K562 (cell line): Measurements from ENCODE around the gene MRPL3. TPM values are rescaled to one million over a fixed set of nuclear protein-coding genes. Genes with fewer than 3 reads are reported as not detected.
A peak's percentile ranks its signal among the peaks of the same experiment; 100 is the strongest.

ENCODE experiments used
- CREM ChIP-seq: IDR thresholded peaks from 2 replicates; pipeline ENCODE4 v1.6.1; 2014; ENCODE audit warnings: antibody characterized with exemption, low read depth
- FOXK1 ChIP-seq: sonication (generic); formaldehyde crosslinking; IDR thresholded peaks from 2 replicates; pipeline ENCODE4 v1.8.0; 2022; ENCODE audit warnings: missing genetic modification reagents, mild to moderate bottlenecking, borderline replicate concordance
- HMGXB4 ChIP-seq: sonication (generic); formaldehyde crosslinking; IDR thresholded peaks from 2 replicates; pipeline ENCODE4 v1.8.1; 2023; ENCODE audit warnings: mild to moderate bottlenecking, missing genetic modification reagents
- KDM2B ChIP-seq: fragments of 250-450 bp; sonication (Bioruptor Pico); IDR thresholded peaks from 2 replicates; pipeline ENCODE4 v1.8.0; 2021; ENCODE audit warnings: mild to moderate bottlenecking, moderate library complexity
- NELFE ChIP-seq: IDR thresholded peaks from 2 replicates; pipeline ENCODE4 v1.6.1; 2011; ENCODE audit warnings: mild to moderate bottlenecking; ENCODE audit not compliant: insufficient read depth, insufficient read length
- NFIX ChIP-seq: fragments of 250-450 bp; sonication (Bioruptor Pico); IDR thresholded peaks from 2 replicates; pipeline ENCODE4 v1.4.0; 2020; ENCODE audit warnings: low read depth, mild to moderate bottlenecking, moderate library complexity
- PCBP2 ChIP-seq: fragments of 200-400 bp; formaldehyde crosslinking; IDR thresholded peaks from 2 replicates; pipeline ENCODE4 v1.6.1; 2018; ENCODE audit warnings: low read length, low read depth, mild to moderate bottlenecking, moderate library complexity; ENCODE audit not compliant: poor library complexity, severe bottlenecking
- TBP ChIP-seq: optimal IDR thresholded peaks from 2 replicates; pipeline ENCODE3; 2011; ENCODE audit warnings: low read depth, low read length, improper control_type of control experiment
- TCF7L2 ChIP-seq: fragments of 150-350 bp; IDR thresholded peaks from 2 replicates; pipeline ENCODE4 v1.6.1; 2016; ENCODE audit warnings: low read depth, mild to moderate bottlenecking, low read length, moderate library complexity
- YY1 ChIP-seq, 3 experiments: IDR thresholded peaks; 2 replicates each; pipeline ENCODE4 v1.6.1; 2011; ENCODE audit warnings: low read length in 2 of 3, mild to moderate bottlenecking in 2 of 3, moderate library complexity in 2 of 3, borderline replicate concordance in 1 of 3, control low read depth in 1 of 3, low read depth in 1 of 3; ENCODE audit not compliant: insufficient read depth in 3 of 3, insufficient replicate concordance in 2 of 3, control insufficient read depth in 1 of 3, insufficient read length in 1 of 3; ENCODE audit errors: extremely low read depth in 1 of 3
- polyA plus RNA-seq, 8 experiments: library from polyadenylated mRNA; depleted of rRNA in 4 of 8; stranded (reverse) in 5 of 8; unstranded in 3 of 8; fragments of >200 nt; fragmentation: Nextera tagmentation in 2 of 8; fragmentation: Illumina TruSeq in 1 of 8; extraction: Ambion mirVana in 2 of 8; extraction: Trizol in 1 of 8; gene quantifications; 2 replicates each; pipeline versions ENCODE4 v1.2.1 to v1.2.3, GENCODE V29; 2011 to 2014; ENCODE audit warnings: inconsistent platforms in 1 of 8, missing spikeins in 1 of 8
- total RNA-seq, 7 experiments: library from RNA; depleted of rRNA in 6 of 7; stranded (reverse); fragments of >200 nt in 6 of 7; fragmentation: Illumina TruSeq in 2 of 7; extraction: Trizol in 2 of 7; gene quantifications; 2 replicates each; pipeline versions ENCODE4 v1.2.1 to v1.2.3, GENCODE V29; 2011 to 2021; ENCODE audit warnings: low replicate concordance in 1 of 7
- TF ChIP-seq, protein P1 (sequence below): fragments of 450-650 bp; IDR thresholded peaks from 2 replicates; pipeline ENCODE4 v1.6.1; 2017; ENCODE audit warnings: antibody characterized with exemption, mild to moderate bottlenecking
- TF ChIP-seq, protein P2 (sequence below): fragments of 250-450 bp; sonication (Bioruptor Pico); IDR thresholded peaks from 2 replicates; pipeline ENCODE4 v1.4.0; 2020; ENCODE audit warnings: mild to moderate bottlenecking, moderate library complexity, borderline replicate concordance
- TF ChIP-seq, protein P3 (sequence below): fragments of 250-450 bp; sonication (Bioruptor Pico); IDR thresholded peaks from 2 replicates; pipeline ENCODE4 v1.5.0; 2021; ENCODE audit warnings: mild to moderate bottlenecking, borderline replicate concordance

The MRPL3 gene
- total and polyA plus RNA-seq, 9 of the 15 experiments (the other 6 are each of a cell fraction or from before 2014, with no cell fraction given): 81.7 to 340 (median 190) TPM

- TF ChIP-seq NELFE (no peak), NFIX (CRISPR knock-in tag) (no peak), CREM (peak; percentile 81), YY1 (IDR thresholded peaks at IDR 0.05; ENCODE audit: borderline replicate concordance in 1 of 3, control insufficient read depth in 1 of 3, extremely low read depth in 1 of 3, insufficient read depth in 3 of 3, insufficient read length in 1 of 3, insufficient replicate concordance in 2 of 3, low read depth in 1 of 3, low read length in 2 of 3) (peak; percentile 76 to 97 (median 95)), HMGXB4 (CRISPR knock-in tag) (peak; percentile 69; the same call in 1 of the 2 replicates), FOXK1 (CRISPR knock-in tag) (0 out of 2 replicates have a peak, but pooled peaks have one; percentile 37), TBP (peak; percentile 84), PCBP2 (no peak), KDM2B (CRISPR knock-in tag) (no peak), TCF7L2 (no peak)
- TF ChIP-seq, protein P1, sequence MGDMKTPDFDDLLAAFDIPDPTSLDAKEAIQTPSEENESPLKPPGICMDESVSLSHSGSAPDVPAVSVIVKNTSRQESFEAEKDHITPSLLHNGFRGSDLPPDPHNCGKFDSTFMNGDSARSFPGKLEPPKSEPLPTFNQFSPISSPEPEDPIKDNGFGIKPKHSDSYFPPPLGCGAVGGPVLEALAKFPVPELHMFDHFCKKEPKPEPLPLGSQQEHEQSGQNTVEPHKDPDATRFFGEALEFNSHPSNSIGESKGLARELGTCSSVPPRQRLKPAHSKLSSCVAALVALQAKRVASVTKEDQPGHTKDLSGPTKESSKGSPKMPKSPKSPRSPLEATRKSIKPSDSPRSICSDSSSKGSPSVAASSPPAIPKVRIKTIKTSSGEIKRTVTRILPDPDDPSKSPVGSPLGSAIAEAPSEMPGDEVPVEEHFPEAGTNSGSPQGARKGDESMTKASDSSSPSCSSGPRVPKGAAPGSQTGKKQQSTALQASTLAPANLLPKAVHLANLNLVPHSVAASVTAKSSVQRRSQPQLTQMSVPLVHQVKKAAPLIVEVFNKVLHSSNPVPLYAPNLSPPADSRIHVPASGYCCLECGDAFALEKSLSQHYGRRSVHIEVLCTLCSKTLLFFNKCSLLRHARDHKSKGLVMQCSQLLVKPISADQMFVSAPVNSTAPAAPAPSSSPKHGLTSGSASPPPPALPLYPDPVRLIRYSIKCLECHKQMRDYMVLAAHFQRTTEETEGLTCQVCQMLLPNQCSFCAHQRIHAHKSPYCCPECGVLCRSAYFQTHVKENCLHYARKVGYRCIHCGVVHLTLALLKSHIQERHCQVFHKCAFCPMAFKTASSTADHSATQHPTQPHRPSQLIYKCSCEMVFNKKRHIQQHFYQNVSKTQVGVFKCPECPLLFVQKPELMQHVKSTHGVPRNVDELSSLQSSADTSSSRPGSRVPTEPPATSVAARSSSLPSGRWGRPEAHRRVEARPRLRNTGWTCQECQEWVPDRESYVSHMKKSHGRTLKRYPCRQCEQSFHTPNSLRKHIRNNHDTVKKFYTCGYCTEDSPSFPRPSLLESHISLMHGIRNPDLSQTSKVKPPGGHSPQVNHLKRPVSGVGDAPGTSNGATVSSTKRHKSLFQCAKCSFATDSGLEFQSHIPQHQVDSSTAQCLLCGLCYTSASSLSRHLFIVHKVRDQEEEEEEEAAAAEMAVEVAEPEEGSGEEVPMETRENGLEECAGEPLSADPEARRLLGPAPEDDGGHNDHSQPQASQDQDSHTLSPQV: no peak
- TF ChIP-seq, protein P2, sequence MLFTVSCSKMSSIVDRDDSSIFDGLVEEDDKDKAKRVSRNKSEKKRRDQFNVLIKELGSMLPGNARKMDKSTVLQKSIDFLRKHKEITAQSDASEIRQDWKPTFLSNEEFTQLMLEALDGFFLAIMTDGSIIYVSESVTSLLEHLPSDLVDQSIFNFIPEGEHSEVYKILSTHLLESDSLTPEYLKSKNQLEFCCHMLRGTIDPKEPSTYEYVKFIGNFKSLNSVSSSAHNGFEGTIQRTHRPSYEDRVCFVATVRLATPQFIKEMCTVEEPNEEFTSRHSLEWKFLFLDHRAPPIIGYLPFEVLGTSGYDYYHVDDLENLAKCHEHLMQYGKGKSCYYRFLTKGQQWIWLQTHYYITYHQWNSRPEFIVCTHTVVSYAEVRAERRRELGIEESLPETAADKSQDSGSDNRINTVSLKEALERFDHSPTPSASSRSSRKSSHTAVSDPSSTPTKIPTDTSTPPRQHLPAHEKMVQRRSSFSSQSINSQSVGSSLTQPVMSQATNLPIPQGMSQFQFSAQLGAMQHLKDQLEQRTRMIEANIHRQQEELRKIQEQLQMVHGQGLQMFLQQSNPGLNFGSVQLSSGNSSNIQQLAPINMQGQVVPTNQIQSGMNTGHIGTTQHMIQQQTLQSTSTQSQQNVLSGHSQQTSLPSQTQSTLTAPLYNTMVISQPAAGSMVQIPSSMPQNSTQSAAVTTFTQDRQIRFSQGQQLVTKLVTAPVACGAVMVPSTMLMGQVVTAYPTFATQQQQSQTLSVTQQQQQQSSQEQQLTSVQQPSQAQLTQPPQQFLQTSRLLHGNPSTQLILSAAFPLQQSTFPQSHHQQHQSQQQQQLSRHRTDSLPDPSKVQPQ (CRISPR knock-in tag): no peak
- TF ChIP-seq, protein P3, sequence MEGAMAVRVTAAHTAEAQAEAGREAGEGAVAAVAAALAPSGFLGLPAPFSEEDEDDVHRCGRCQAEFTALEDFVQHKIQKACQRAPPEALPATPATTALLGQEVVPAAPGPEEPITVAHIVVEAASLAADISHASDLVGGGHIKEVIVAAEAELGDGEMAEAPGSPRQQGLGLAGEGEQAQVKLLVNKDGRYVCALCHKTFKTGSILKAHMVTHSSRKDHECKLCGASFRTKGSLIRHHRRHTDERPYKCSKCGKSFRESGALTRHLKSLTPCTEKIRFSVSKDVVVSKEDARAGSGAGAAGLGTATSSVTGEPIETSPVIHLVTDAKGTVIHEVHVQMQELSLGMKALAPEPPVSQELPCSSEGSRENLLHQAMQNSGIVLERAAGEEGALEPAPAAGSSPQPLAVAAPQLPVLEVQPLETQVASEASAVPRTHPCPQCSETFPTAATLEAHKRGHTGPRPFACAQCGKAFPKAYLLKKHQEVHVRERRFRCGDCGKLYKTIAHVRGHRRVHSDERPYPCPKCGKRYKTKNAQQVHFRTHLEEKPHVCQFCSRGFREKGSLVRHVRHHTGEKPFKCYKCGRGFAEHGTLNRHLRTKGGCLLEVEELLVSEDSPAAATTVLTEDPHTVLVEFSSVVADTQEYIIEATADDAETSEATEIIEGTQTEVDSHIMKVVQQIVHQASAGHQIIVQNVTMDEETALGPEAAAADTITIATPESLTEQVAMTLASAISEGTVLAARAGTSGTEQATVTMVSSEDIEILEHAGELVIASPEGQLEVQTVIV (CRISPR knock-in tag): no peak
These were observed at the start of gene MRPL3 (continued) for GRCh38 chr3:131502530-131503319.
